Adrenal gland (tissue), 12 donors: Measurements from ENCODE around the gene C15orf39. TPM values are rescaled to one million over a fixed set of nuclear protein-coding genes. Genes with fewer than 3 reads are reported as not detected.

Experiments used
- DNase-seq, 7 donors: peaks; one replicate each; pipeline ENCODE4 v3.0.0-alpha.2; 2019 to 2020
- H3K27ac ChIP-seq, 5 donors: fragments of 200-600 bp; sonication (generic) in 4 of 5; 1 replicate in 3 of 5; 2 replicates in 2 of 5; pipeline versions ENCODE4 v1.5.1 to v1.8.0; 2016 to 2020; ENCODE audit warnings: mild to moderate bottlenecking in 1 of 5
- H3K27me3 ChIP-seq: fragments of 200-600 bp; 2 replicates; pipeline ENCODE4 v1.8.0; 2021
- H3K36me3 ChIP-seq, 2 donors: fragments of 200-600 bp; replicated peaks in 1 of 2; 1 replicate in 1 of 2; 2 replicates in 1 of 2; pipeline versions ENCODE4 v1.5.1 to v1.8.0; 2018 to 2022
- H3K4me1 ChIP-seq, 2 donors: fragments of 200-600 bp; replicated peaks in 1 of 2; 1 replicate in 1 of 2; 2 replicates in 1 of 2; pipeline versions ENCODE4 v1.5.1 to v1.8.0; 2018 to 2021
- H3K4me3 ChIP-seq, 4 donors: fragments of 200-600 bp; sonication (generic) in 3 of 4; one replicate each; pipeline ENCODE4 v1.5.1; 2016 to 2018
- H3K9me3 ChIP-seq, 3 donors: fragments of 200-600 bp; sonication (generic) in 1 of 3; replicated peaks in 1 of 3; 1 replicate in 2 of 3; 2 replicates in 1 of 3; pipeline versions ENCODE4 v1.5.1 to v1.8.0; 2016 to 2021
- POLR2A ChIP-seq, 2 donors: fragments of 450-650 bp; IDR thresholded peaks; one replicate each; pipeline ENCODE4 v1.6.1; 2017; ENCODE audit warnings: antibody characterized with exemption in 2 of 2, mild to moderate bottlenecking in 2 of 2, moderate library complexity in 1 of 2
- WGBS, 4 donors: extraction: QIAGEN DNeasy Blood & Tissue Kit in 2 of 4; methylation state at CpG; one replicate each; pipeline versions ENCODE4 v1.1.5 to v1.1.7; 2013 to 2017; 5-methylcytosine and 5-hydroxymethylcytosine counted together
- intact Hi-C, 2 donors: fragments of 100-400 bp; cut with DNase I; formaldehyde crosslinking; loops; one replicate each; pipeline versions ENCODE4 v1.14.1 to v1.15.0; 2022 to 2023
- polyA plus RNA-seq, 3 donors: library from polyadenylated mRNA; stranded (reverse); fragments of 200-250 nt in 2 of 3; fragments of 350-450 nt in 1 of 3; fragmentation: Illumina TruSeq in 1 of 3; extraction: RNeasy Lipid Tissue Mini Kit (QIAGEN cat#74804) in 1 of 3; gene quantifications; one replicate each; pipeline ENCODE4 v1.2.3, GENCODE V29; 2013 to 2014
- total RNA-seq, 9 donors: library from RNA; depleted of rRNA in 4 of 9; stranded (reverse); fragments of >200 nt in 4 of 9; fragments of 120-200 nt in 1 of 9; fragmentation: NEBNext Ultra II Directional in 1 of 9; extraction: Animal tissue kit (Norgen Biotek cat#: 25700) in 1 of 9; gene quantifications; one replicate each; pipeline versions ENCODE4 v1.1.0 to v1.2.4, GENCODE V29; 2013 to 2023
- TF ChIP-seq, protein P1 (sequence below), 6 experiments: fragments of 450-650 bp in 4 of 6; fragments of 200-600 bp in 2 of 6; sonication (generic) in 1 of 6; IDR thresholded peaks; 1 replicate in 5 of 6; 2 replicates in 1 of 6; pipeline versions ENCODE4 v1.5.1 to v1.8.0; 2016 to 2021; ENCODE audit warnings: antibody characterized with exemption in 6 of 6, mild to moderate bottlenecking in 2 of 6, moderate library complexity in 1 of 6
- donor health status: healthy with polysubstance abuse.
- donor health status: Bipolar disorder and iron deficiency.
- donor health status: DM: yes; HTN: yes; CAD: no.
- donor health status: DM: no; HTN: no; CAD: no.
- donor health status: DM: no; HTN: no; CAD: no.
- donor health status: DM: yes; HTN: yes; CAD: no.

C15orf39 gene
- total and polyA plus RNA-seq, 12 donors, result 5.6 to 50.6 (median 29.8) TPM

DNA sequence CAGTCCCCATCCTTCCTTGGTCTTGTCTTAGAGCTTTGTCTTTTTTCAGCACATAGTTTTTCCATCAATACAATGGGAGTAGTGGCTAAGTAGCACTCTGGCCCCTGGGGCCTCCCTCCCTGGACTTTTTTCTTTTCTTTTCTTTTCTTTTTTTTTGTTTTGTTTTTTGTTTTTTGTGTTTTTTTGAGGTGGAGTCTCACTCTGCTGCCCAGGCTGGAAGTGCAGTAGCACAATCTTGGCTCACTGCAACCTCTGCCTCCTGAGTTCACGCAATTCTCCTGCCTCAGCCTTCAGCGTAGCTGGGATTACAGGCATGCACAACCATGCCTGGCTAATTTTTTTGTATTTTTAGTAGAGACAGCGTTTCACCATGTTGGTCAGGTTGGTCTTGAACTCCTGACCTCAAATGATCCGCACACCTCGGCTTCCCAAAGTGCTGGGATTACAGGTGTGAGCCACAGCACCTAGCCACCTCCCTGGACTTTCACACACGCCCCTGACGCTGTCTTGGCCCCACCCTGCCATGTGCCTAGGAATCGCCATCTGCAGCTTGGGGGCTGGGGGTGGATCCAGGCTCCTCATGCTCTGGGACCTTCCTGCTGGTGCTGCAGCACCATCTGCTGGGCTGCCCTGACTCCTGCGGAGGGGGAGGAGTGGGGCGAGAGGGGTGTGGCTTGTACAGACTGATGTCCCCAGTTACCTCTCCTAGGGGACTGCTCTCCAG, 2.8 kb downstream of the C15orf39 start:
- Histone ChIP-seq H3K4me1 (peaks cover 42 to 75% of the 10 kb centered on the region in 2 donors), H3K4me3 (peak overlapping the region in 1 of 4 donors; percentile 86), H3K9me3 (no peaks in the 10 kb centered on the region), H3K27ac (peak overlapping the region in 4 of 5 donors; percentile 94 to 99 (median 96)), H3K36me3 (peaks cover 0 to 34% of the 10 kb centered on the region in 2 donors), H3K27me3 (no peaks in the 10 kb centered on the region)
- intact Hi-C loops, result loop anchor here (5.0 kb wide), 4 partner anchors 72 to 177 kb away; no protein-coding TSS in a partner anchor
- DNase-seq, result peak; percentile 93 to 99 (median 97)
- WGBS, 4 donors, result 5 to 9% (median 6%) methylated on average over 9 to 10 of the region's 10 CpGs
- TF ChIP-seq, protein P1, sequence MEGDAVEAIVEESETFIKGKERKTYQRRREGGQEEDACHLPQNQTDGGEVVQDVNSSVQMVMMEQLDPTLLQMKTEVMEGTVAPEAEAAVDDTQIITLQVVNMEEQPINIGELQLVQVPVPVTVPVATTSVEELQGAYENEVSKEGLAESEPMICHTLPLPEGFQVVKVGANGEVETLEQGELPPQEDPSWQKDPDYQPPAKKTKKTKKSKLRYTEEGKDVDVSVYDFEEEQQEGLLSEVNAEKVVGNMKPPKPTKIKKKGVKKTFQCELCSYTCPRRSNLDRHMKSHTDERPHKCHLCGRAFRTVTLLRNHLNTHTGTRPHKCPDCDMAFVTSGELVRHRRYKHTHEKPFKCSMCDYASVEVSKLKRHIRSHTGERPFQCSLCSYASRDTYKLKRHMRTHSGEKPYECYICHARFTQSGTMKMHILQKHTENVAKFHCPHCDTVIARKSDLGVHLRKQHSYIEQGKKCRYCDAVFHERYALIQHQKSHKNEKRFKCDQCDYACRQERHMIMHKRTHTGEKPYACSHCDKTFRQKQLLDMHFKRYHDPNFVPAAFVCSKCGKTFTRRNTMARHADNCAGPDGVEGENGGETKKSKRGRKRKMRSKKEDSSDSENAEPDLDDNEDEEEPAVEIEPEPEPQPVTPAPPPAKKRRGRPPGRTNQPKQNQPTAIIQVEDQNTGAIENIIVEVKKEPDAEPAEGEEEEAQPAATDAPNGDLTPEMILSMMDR (IDR thresholded peaks at IDR 0.05), result peak; percentile 79 to 99 (median 98)
- peak in 1 of 2 donors; percentile 24 for TF ChIP-seq POLR2A (IDR thresholded peaks at IDR 0.05)

DNA sequence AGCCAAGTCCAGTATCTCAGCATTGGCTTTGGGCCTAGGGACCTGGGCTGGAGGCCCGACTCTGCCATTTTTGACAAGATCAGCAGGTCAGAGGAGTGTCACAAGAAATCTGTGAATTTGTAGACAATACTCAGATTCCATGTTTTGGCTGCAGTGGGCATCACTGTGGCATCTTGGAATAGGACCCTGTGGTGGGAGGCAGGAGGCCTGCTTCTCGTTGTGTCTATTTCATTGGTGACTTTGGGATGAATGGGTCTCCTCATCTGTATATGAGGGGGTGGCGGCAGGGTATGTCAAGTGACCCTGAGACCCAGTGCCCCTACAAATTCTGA, 3.3 kb downstream of the C15orf39 start:
- TF ChIP-seq POLR2A (IDR thresholded peaks at IDR 0.05), result no peak
- TF ChIP-seq, protein P1 (IDR thresholded peaks at IDR 0.05), result no peak
- H3K27me3 ChIP-seq, result no peaks in the 10 kb centered on the region
- intact Hi-C loops, result loop anchor here (5.0 kb wide), 1 partner anchor 178 kb away; no protein-coding TSS in a partner anchor
- no peak overlapping the region for H3K4me3 ChIP-seq
- H3K4me1 ChIP-seq, result peaks cover 42 to 80% of the 10 kb centered on the region in 2 donors
- 26 to 34% (median 32%) methylated on average over 3 of the region's 3 CpGs for WGBS, 4 donors
- H3K27ac ChIP-seq, result peak overlapping the region in 2 of 5 donors; percentile 54 to 65
- DNase-seq, result no peak
- no peaks in the 10 kb centered on the region for H3K9me3 ChIP-seq
- H3K36me3 ChIP-seq, result peaks cover 0 to 34% of the 10 kb centered on the region in 2 donors

DNA sequence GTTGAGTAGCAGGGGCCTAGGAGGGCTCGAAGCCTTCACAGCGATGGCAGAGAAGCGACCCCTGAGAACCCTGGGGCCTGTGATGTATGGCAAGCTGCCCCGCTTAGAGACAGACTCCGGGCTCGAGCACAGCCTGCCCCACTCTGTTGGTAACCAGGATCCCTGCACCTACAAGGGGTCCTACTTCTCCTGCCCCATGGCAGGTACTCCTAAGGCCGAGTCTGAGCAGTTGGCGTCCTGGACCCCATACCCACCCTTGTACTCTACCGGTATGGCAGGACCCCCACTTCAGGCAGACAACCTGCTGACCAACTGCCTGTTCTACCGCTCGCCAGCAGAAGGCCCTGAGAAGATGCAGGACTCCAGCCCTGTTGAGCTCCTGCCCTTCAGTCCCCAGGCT, 4.3 kb downstream of the C15orf39 start:
- WGBS, 4 donors, result 83 to 91% (median 86%) methylated on average over 6 to 11 of the region's 11 CpGs
- H3K36me3 ChIP-seq, result peaks cover 0 to 39% of the 10 kb centered on the region in 2 donors

More for the DNA sequence above, 4.3 kb downstream of the C15orf39 start:
- Histone ChIP-seq H3K27ac (peak overlapping the region in 2 of 5 donors; percentile 65 to 79), H3K27me3 (no peaks in the 10 kb centered on the region), H3K4me1 (peaks cover 42 to 82% of the 10 kb centered on the region in 2 donors), H3K4me3 (no peak overlapping the region), H3K9me3 (no peaks in the 10 kb centered on the region)
- intact Hi-C loops, result loop anchor here (5.0 kb wide), 1 partner anchor 179 kb away; no protein-coding TSS in a partner anchor
- no peak for TF ChIP-seq POLR2A (IDR thresholded peaks at IDR 0.05)
- TF ChIP-seq, protein P1 (IDR thresholded peaks at IDR 0.05), result no peak
- no peak for DNase-seq
